Fibroblast of the conjunctiva (primary cell): ENCODE measurements around the gene SPATA18.
"Not testable (repeated sequence)": the region's sequence is repeated elsewhere in the genome, so short reads cannot be mapped to it uniquely, and the experiment has no call there.

Experiments
- DNase-seq: peaks from one replicate; pipeline ENCODE4 v3.0.0-alpha.2; 2010; ENCODE audit warnings: low read depth

SPATA18 gene

GRCh38 chr4:52052475-52052780 is 1.3 kb downstream of the SPATA18 start:
- DNase-seq: no peak

- no peak for DNase-seq
These were observed 3.1 kb downstream of the SPATA18 start for GRCh38 chr4:52054254-52054653.

- no peak for DNase-seq
These were observed 6.1 kb downstream of the SPATA18 start for GRCh38 chr4:52057196-52057595.

GRCh38 chr4:52058275-52058674 is 7.2 kb downstream of the SPATA18 start:
- DNase-seq: no peak

GRCh38 chr4:52059372-52059771 is 8.3 kb downstream of the SPATA18 start:
- DNase-seq: peak; percentile 24

GRCh38 chr4:52069571-52069970 is 18.5 kb downstream of the SPATA18 start:
- DNase-seq: no peak

GRCh38 chr4:52071791-52072546 is 20.9 kb downstream of the SPATA18 start:
- DNase-seq: no peak

GRCh38 chr4:52076731-52077130 is 25.6 kb downstream of the SPATA18 start:
- no peak for DNase-seq

- DNase-seq: no peak
These were observed 28.6 kb downstream of the SPATA18 start for GRCh38 chr4:52079659-52080058.

GRCh38 chr4:52081216-52081615 is 30.1 kb downstream of the SPATA18 start:
- DNase-seq: no peak

- not testable (repeated sequence) for DNase-seq
These were observed 35.3 kb downstream of the SPATA18 start for GRCh38 chr4:52086425-52086824.

GRCh38 chr4:52091801-52092200 is 40.7 kb downstream of the SPATA18 start:
- no peak for DNase-seq

- DNase-seq: no peak
These were observed 42.4 kb downstream of the SPATA18 start for GRCh38 chr4:52093466-52093865.

- DNase-seq: no peak
These were observed 43.5 kb downstream of the SPATA18 start for GRCh38 chr4:52094376-52095145.

GRCh38 chr4:52095374-52095773 is 44.3 kb downstream of the SPATA18 start:
- no peak for DNase-seq

GRCh38 chr4:52096048-52096447 is 44.9 kb downstream of the SPATA18 start:
- no peak for DNase-seq

- no peak for DNase-seq
These were observed 47.5 kb downstream of the SPATA18 start for GRCh38 chr4:52098618-52099017.

- DNase-seq: no peak
These were observed 48.9 kb downstream of the SPATA18 start for GRCh38 chr4:52099860-52100461.

GRCh38 chr4:52102587-52102986 is 51.5 kb downstream of the SPATA18 start:
- DNase-seq: no peak

- no peak for DNase-seq
These were observed 52.2 kb downstream of the SPATA18 start for GRCh38 chr4:52103319-52103718.

- DNase-seq: no peak
These were observed 54.2 kb downstream of the SPATA18 start for GRCh38 chr4:52105276-52105675.

- no peak for DNase-seq
These were observed 55.1 kb downstream of the SPATA18 start for GRCh38 chr4:52106191-52106590.

GRCh38 chr4:52106660-52107059 is 55.6 kb downstream of the SPATA18 start:
- DNase-seq: peak; percentile 48
